ENCODE data around the gene KRTAP10-11. TPM values are rescaled to one million over a fixed set of nuclear protein-coding genes. Genes with fewer than 3 reads are reported as not detected.
"Not testable (repeated sequence)": the region's sequence is repeated elsewhere in the genome, so short reads cannot be mapped to it uniquely, and the experiment has no call there.

KRTAP10-11 gene
- total RNA-seq, 1 donor from 2014 or later, result not detected

- H3K27ac Mint-ChIP-seq, result no peak overlapping the region
Measured at GRCh38 chr21:44681152-44681551, 34.9 kb downstream of the KRTAP10-11 start.

GRCh38 chr21:44681861-44682579 is 35.8 kb downstream of the KRTAP10-11 start, which contains the start of gene KRTAP12-1:
TSS of gene KRTAP12-1 (minus strand) at chr21:44682163. CDS start at chr21:44682123, 40 bp downstream.
- H3K4me3 Mint-ChIP-seq, result no peak within 1 kb of the TSS
- peaks cover 7% of the 10 kb centered on the region for H3K4me1 Mint-ChIP-seq (ENCODE audit: unreplicated experiment)
- H3K36me3 Mint-ChIP-seq, result no peaks in the 10 kb centered on the region
- no peak for DNase-seq (ENCODE audit: extremely low spot score, unreplicated experiment)
- no peaks in the 10 kb centered on the region for H3K9me3 Mint-ChIP-seq
- TF ChIP-seq CTCF (conservative IDR thresholded peaks at IDR 0.05), result no peak
- no peak within 1 kb of the TSS for H3K27ac Mint-ChIP-seq
- H3K27me3 Mint-ChIP-seq, result peaks cover 54% of the 10 kb centered on the region

More at GRCh38 chr21:44681152-44681551, 34.9 kb downstream of the KRTAP10-11 start:
- TF ChIP-seq CTCF (conservative IDR thresholded peaks at IDR 0.05), result no peak
- Mint-ChIP-seq H3K9me3 (no peaks in the 10 kb centered on the region), H3K36me3 (no peaks in the 10 kb centered on the region), H3K27me3 (peaks cover 54% of the 10 kb centered on the region), H3K4me3 (no peak overlapping the region), H3K4me1 (ENCODE audit: unreplicated experiment) (no peaks in the 10 kb centered on the region)
- no peak for DNase-seq (ENCODE audit: extremely low spot score, unreplicated experiment)

DNA sequence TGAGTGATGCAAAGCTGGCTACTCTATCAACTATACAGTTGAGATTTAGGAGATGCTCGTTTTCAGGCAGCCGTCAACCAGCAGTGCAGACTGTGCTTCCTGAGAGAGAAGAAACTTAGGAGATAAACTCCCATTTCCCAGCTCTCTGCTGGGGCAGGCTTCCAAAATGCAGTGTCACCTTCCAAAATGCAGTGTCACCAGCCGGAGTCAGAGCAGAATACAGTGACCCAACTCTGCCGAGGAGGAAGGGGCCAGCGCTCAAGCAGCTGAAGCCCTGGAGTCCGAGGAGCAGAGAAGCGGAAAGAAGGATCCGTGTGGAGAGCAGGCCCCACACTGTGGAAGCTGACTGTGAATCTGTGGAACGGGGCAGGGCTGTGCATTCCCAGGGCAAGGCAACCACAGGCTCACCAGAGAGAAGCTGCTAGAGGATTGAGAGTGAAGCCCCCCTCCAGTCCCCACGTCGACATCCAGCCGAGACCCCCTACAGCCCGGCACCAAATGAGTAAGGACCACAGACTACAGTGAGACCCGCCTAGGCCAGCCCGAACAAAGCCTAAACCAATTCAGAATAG is 36.5 kb downstream of the KRTAP10-11 start:
- Mint-ChIP-seq H3K27ac (no peak overlapping the region), H3K4me3 (no peak overlapping the region), H3K9me3 (no peaks in the 10 kb centered on the region), H3K27me3 (peaks cover 56% of the 10 kb centered on the region), H3K36me3 (no peaks in the 10 kb centered on the region), H3K4me1 (ENCODE audit: unreplicated experiment) (peaks cover 13% of the 10 kb centered on the region)
- no peak for TF ChIP-seq CTCF (conservative IDR thresholded peaks at IDR 0.05)
- no peak for DNase-seq (ENCODE audit: extremely low spot score, unreplicated experiment)

- TF ChIP-seq CTCF (conservative IDR thresholded peaks at IDR 0.05), result no peak
- Mint-ChIP-seq H3K36me3 (no peaks in the 10 kb centered on the region), H3K9me3 (no peaks in the 10 kb centered on the region), H3K4me3 (no peak overlapping the region), H3K4me1 (ENCODE audit: unreplicated experiment) (peaks cover 18% of the 10 kb centered on the region), H3K27ac (no peak overlapping the region), H3K27me3 (peaks cover 62% of the 10 kb centered on the region)
- no peak for DNase-seq (ENCODE audit: extremely low spot score, unreplicated experiment)
Measured at GRCh38 chr21:44684077-44684476, 37.9 kb downstream of the KRTAP10-11 start.

GRCh38 chr21:44684483-44684882 is 38.3 kb downstream of the KRTAP10-11 start:
- no peak overlapping the region for H3K4me3 Mint-ChIP-seq
- H3K27me3 Mint-ChIP-seq, result peaks cover 62% of the 10 kb centered on the region
- no peak for TF ChIP-seq CTCF (conservative IDR thresholded peaks at IDR 0.05)
- peaks cover 18% of the 10 kb centered on the region for H3K4me1 Mint-ChIP-seq (ENCODE audit: unreplicated experiment)
- DNase-seq (ENCODE audit: extremely low spot score, unreplicated experiment), result no peak
- no peak overlapping the region for H3K27ac Mint-ChIP-seq
- H3K9me3 Mint-ChIP-seq, result no peaks in the 10 kb centered on the region
- H3K36me3 Mint-ChIP-seq, result no peaks in the 10 kb centered on the region

DNA sequence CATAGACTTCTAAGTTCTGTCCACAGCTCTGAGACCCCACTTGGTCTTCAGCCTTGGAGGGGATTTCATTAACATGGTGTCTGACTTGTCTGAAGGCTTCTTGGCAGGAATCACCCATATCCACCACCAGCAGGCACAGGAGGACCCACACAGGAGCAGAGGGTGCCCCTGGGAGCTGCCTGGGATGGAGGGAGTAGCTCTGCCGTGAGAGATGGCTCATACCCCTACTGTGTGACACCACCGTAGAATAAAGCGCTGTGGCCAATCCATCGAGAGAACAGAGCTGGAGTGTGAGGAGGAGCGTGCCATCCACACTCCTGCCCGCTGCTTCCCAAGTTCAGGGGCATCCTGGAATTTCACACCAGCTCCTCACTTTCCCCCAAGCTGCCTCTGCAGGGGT is 38.8 kb downstream of the KRTAP10-11 start:
- not testable (repeated sequence) for H3K27ac Mint-ChIP-seq; H3K4me3 Mint-ChIP-seq; H3K36me3 Mint-ChIP-seq; H3K9me3 Mint-ChIP-seq; DNase-seq (ENCODE audit: extremely low spot score, unreplicated experiment)
- Mint-ChIP-seq H3K27me3 (peaks cover 62% of the 10 kb centered on the region), H3K4me1 (ENCODE audit: unreplicated experiment) (peaks cover 18% of the 10 kb centered on the region)

All from type B pancreatic cell (in vitro differentiated cells).